H1 (cell line): Measurements from ENCODE around the gene XPO6. TPM values are rescaled to one million over a fixed set of nuclear protein-coding genes. Genes with fewer than 3 reads are reported as not detected.

ENCODE experiments used
- CTCF ChIA-PET: fragments of 300-600 bp; sonication (Branson Sonifier 250); formaldehyde crosslinking; loops from one replicate; lab custom pipeline; 2021; ENCODE audit not compliant: partially characterized antibody; lab: Charles Lee
- POLR2A ChIA-PET: fragments of 300-600 bp; sonication (Branson Sonifier 250); formaldehyde crosslinking; loops from one replicate; lab custom pipeline; 2021; ENCODE audit warnings: inconsistent platforms; ENCODE audit not compliant: partially characterized antibody; lab: Charles Lee
- DNase-seq, 2 experiments: peaks; one replicate each; pipeline versions ENCODE4 v3.0.0 to v3.0.0-alpha.2; 2010 to 2022; ENCODE audit warnings: low spot score in 2 of 2, low read depth in 1 of 2, mixed read lengths in 1 of 2
- FAIRE-seq: peaks from 2 replicates; lab custom pipeline; 2011; peaks lifted over from hg19 to GRCh38; lab: Jason Lieb, UNC
- H2AFZ ChIP-seq: 2 replicates; pipeline ENCODE4 v1.8.1; 2012; ENCODE audit warnings: low read length, inconsistent platforms
- H2AK5ac ChIP-seq: 2 replicates; pipeline ENCODE4 v1.6.1; 2013; ENCODE audit warnings: low read depth, low read length
- H2BK120ac ChIP-seq: replicated peaks from 2 replicates; pipeline ENCODE3; 2013; ENCODE audit warnings: low read depth, low read length, inconsistent platforms
- H2BK12ac ChIP-seq: 2 replicates; pipeline ENCODE4 v1.6.1; 2013; ENCODE audit warnings: low read depth, low read length
- H2BK15ac ChIP-seq: 2 replicates; pipeline ENCODE4 v1.6.1; 2013; ENCODE audit warnings: low read length
- H2BK20ac ChIP-seq: 2 replicates; pipeline ENCODE4 v1.6.1; 2013; ENCODE audit warnings: low read length
- H2BK5ac ChIP-seq: 2 replicates; pipeline ENCODE4 v1.6.1; 2013; ENCODE audit warnings: low read depth, low read length
- H3K14ac ChIP-seq: 2 replicates; pipeline ENCODE4 v1.6.1; 2013; ENCODE audit warnings: inconsistent platforms; ENCODE audit not compliant: insufficient read length
- H3K18ac ChIP-seq: 2 replicates; pipeline ENCODE4 v1.6.1; 2013; ENCODE audit warnings: low read length; ENCODE audit errors: extremely low read depth
- H3K23ac ChIP-seq: 2 replicates; pipeline ENCODE4 v1.6.1; 2013; ENCODE audit warnings: inconsistent platforms; ENCODE audit not compliant: insufficient read length
- H3K23me2 ChIP-seq: 2 replicates; pipeline ENCODE4 v1.6.1; 2013; ENCODE audit warnings: low read depth, low read length
- H3K27ac ChIP-seq: 2 replicates; pipeline ENCODE4 v1.6.1; 2011; ENCODE audit warnings: low read depth, low read length, inconsistent platforms
- H3K27me3 ChIP-seq, 4 experiments: replicated peaks in 1 of 4; 1 replicate in 1 of 4; 2 replicates in 3 of 4; pipeline versions ENCODE4 v1.6.1 to v1.8.1; 2011 to 2013; ENCODE audit warnings: low read length in 3 of 4, mild to moderate bottlenecking in 3 of 4, inconsistent platforms in 2 of 4, mixed read lengths in 2 of 4, moderate library complexity in 1 of 4; ENCODE audit not compliant: control insufficient read depth in 3 of 4, insufficient read depth in 3 of 4; ENCODE audit errors: extremely low read depth in 1 of 4
- H3K36me3 ChIP-seq, 4 experiments: 2 replicates each; pipeline versions ENCODE4 v1.6.1 to v1.8.1; 2011 to 2013; ENCODE audit warnings: mild to moderate bottlenecking in 4 of 4, low read length in 3 of 4, moderate library complexity in 2 of 4, control low read depth in 1 of 4, inconsistent platforms in 1 of 4; ENCODE audit not compliant: insufficient read depth in 4 of 4, control insufficient read depth in 2 of 4
- H3K4ac ChIP-seq: replicated peaks from 2 replicates; pipeline ENCODE3; 2013; ENCODE audit warnings: low read length, low read depth, mixed read lengths, inconsistent platforms; ENCODE audit not compliant: insufficient read length
- H3K4me1 ChIP-seq, 4 experiments: replicated peaks in 1 of 4; 1 replicate in 1 of 4; 2 replicates in 3 of 4; pipeline versions ENCODE4 v1.6.1 to v1.8.1; 2011 to 2013; ENCODE audit warnings: low read length in 3 of 4, inconsistent platforms in 2 of 4, mixed read lengths in 1 of 4; ENCODE audit not compliant: insufficient read depth in 4 of 4, control insufficient read depth in 3 of 4
- H3K4me2 ChIP-seq, 2 experiments: 2 replicates each; pipeline versions ENCODE4 v1.6.1 to v1.8.1; 2011 to 2013; ENCODE audit warnings: low read depth in 2 of 2, low read length in 2 of 2, control low read depth in 1 of 2, inconsistent platforms in 1 of 2, mild to moderate bottlenecking in 1 of 2; ENCODE audit not compliant: insufficient read depth in 1 of 2
- H3K4me3 ChIP-seq, 4 experiments: fragments of 200-600, 300-600 bp in 1 of 4; sonication (generic), shearing (Covaris generic), sonication (Bioruptor Twin) in 1 of 4; 2 replicates each; pipeline versions ENCODE4 v1.5.1 to v1.8.1; 2011 to 2016; ENCODE audit warnings: low read length in 4 of 4, low read depth in 3 of 4, control low read depth in 2 of 4, inconsistent platforms in 2 of 4, mild to moderate bottlenecking in 2 of 4, mixed read lengths in 1 of 4, moderate library complexity in 1 of 4; ENCODE audit not compliant: insufficient read depth in 2 of 4; ENCODE audit errors: extremely low read depth in 1 of 4
- H3K56ac ChIP-seq: replicated peaks from 2 replicates; pipeline ENCODE3; 2013; ENCODE audit warnings: low read depth, mild to moderate bottlenecking, mixed read lengths, low read length, inconsistent platforms; ENCODE audit not compliant: insufficient read length
- H3K79me1 ChIP-seq: 2 replicates; pipeline ENCODE4 v1.6.1; 2013; ENCODE audit warnings: low read depth, low read length, control low read depth
- H3K79me2 ChIP-seq, 2 experiments: 2 replicates each; pipeline versions ENCODE4 v1.6.1 to v1.8.1; 2012 to 2013; ENCODE audit warnings: low read length in 2 of 2, mild to moderate bottlenecking in 2 of 2, inconsistent platforms in 1 of 2; ENCODE audit not compliant: insufficient read depth in 2 of 2, control insufficient read depth in 1 of 2
- H3K9ac ChIP-seq, 4 experiments: replicated peaks in 1 of 4; 1 replicate in 1 of 4; 2 replicates in 3 of 4; pipeline versions ENCODE4 v1.6.1 to v1.8.1; 2011 to 2013; ENCODE audit warnings: low read depth in 3 of 4, low read length in 3 of 4, control low read depth in 2 of 4, mild to moderate bottlenecking in 2 of 4, moderate library complexity in 2 of 4, inconsistent platforms in 1 of 4; ENCODE audit errors: extremely low read depth in 1 of 4
- H3K9me3 ChIP-seq, 2 experiments: 2 replicates each; pipeline versions ENCODE4 v1.6.1 to v1.8.1; 2012 to 2013; ENCODE audit warnings: mild to moderate bottlenecking in 2 of 2, moderate library complexity in 2 of 2, control low read depth in 1 of 2, inconsistent platforms in 1 of 2, low read depth in 1 of 2, low read length in 1 of 2, mixed read lengths in 1 of 2; ENCODE audit not compliant: insufficient read depth in 2 of 2
- H4K20me1 ChIP-seq, 2 experiments: replicated peaks in 1 of 2; 2 replicates each; pipeline versions ENCODE3 to v1.8.1; 2011 to 2013; ENCODE audit warnings: inconsistent platforms in 2 of 2, low read length in 2 of 2, mild to moderate bottlenecking in 1 of 2; ENCODE audit not compliant: insufficient read depth in 2 of 2, control insufficient read depth in 1 of 2
- H4K5ac ChIP-seq: 2 replicates; pipeline ENCODE4 v1.6.1; 2013; ENCODE audit warnings: low read length, low read depth, mixed read lengths, inconsistent platforms; ENCODE audit not compliant: insufficient read length
- H4K8ac ChIP-seq: 2 replicates; pipeline ENCODE4 v1.8.0; 2013; ENCODE audit warnings: mild to moderate bottlenecking, moderate library complexity, low read length, inconsistent platforms; ENCODE audit not compliant: insufficient read depth; ENCODE audit errors: extremely low read depth
- H4K91ac ChIP-seq: replicated peaks from 2 replicates; pipeline ENCODE3; 2013; ENCODE audit warnings: low read length, mixed read lengths, inconsistent platforms; ENCODE audit not compliant: insufficient read length
- ASH2L ChIP-seq: fragments of 200-600, 300-600 bp; sonication (generic); IDR thresholded peaks from one replicate; pipeline ENCODE4 v1.7.1; 2017; ENCODE audit warnings: low read length
- JUN ChIP-seq: IDR thresholded peaks from 2 replicates; pipeline ENCODE4 v1.6.1; 2011; ENCODE audit warnings: low read depth, mild to moderate bottlenecking, improper control_type of control experiment, low read length
- KDM1A ChIP-seq: fragments of 200-600, 300-600 bp; sonication (generic); IDR thresholded peaks from 2 replicates; pipeline ENCODE4 v1.7.1; 2016; ENCODE audit warnings: mild to moderate bottlenecking, low read length, borderline replicate concordance
- POLR2A ChIP-seq, 2 experiments: IDR thresholded peaks; 1 replicate in 1 of 2; 2 replicates in 1 of 2; pipeline ENCODE4 v1.6.1; 2011; ENCODE audit warnings: low read depth in 2 of 2, low read length in 2 of 2, mild to moderate bottlenecking in 2 of 2; ENCODE audit errors: control extremely low read depth in 1 of 2
- RAD21 ChIP-seq, 2 experiments: IDR thresholded peaks in 1 of 2; conservative IDR thresholded peaks in 1 of 2; 2 replicates each; pipeline ENCODE4 v1.6.1; 2011; ENCODE audit warnings: low read depth in 2 of 2, low read length in 2 of 2, improper control_type of control experiment in 1 of 2, inconsistent platforms in 1 of 2, mild to moderate bottlenecking in 1 of 2, moderate library complexity in 1 of 2
- SP2 ChIP-seq: IDR thresholded peaks from 2 replicates; pipeline ENCODE4 v1.6.1; 2012; ENCODE audit warnings: mild to moderate bottlenecking, low read length, inconsistent platforms
- TCF12 ChIP-seq: IDR thresholded peaks from 2 replicates; pipeline ENCODE4 v1.6.1; 2011; ENCODE audit warnings: low read depth, mild to moderate bottlenecking, low read length
- WGBS, 2 experiments: shearing (Covaris generic) in 1 of 2; methylation state at CpG; one replicate each; pipeline versions ENCODE4 v1.1.6 to v1.1.7; 2013 to 2015; ENCODE audit warnings: low lambda C conversion rate in 2 of 2, mixed read lengths in 2 of 2, inconsistent platforms in 1 of 2, low coverage in 1 of 2, missing lambda C conversion rate in 1 of 2; ENCODE audit not compliant: insufficient replicate concordance in 2 of 2, insufficient coverage in 1 of 2, insufficient read length in 1 of 2; ENCODE audit errors: extremely low coverage in 1 of 2, missing lambda C conversion rate in 1 of 2; 5-methylcytosine and 5-hydroxymethylcytosine counted together
- polyA plus RNA-seq, 7 experiments: library from polyadenylated mRNA; depleted of rRNA in 3 of 7; stranded (reverse) in 5 of 7; unstranded in 2 of 7; fragments of >200 nt in 5 of 7; fragments of 200-250 nt in 2 of 7; gene quantifications; 1 replicate in 5 of 7; 2 replicates in 1 of 7; 4 replicates in 1 of 7; pipeline versions ENCODE4 v1.2.1 to v1.2.3, GENCODE V29; 2011 to 2013; ENCODE audit warnings: missing spikeins in 2 of 7, mixed read lengths in 2 of 7
- total RNA-seq: library from RNA; stranded (reverse); fragmentation: NEBNext Ultra II Directional; extraction: Animal tissue kit (Norgen Biotek cat#: 25700); gene quantifications from 2 replicates; pipeline ENCODE4 v1.2.1, GENCODE V29; 2021

Gene XPO6
- total and polyA plus RNA-seq, 2 of the 8 experiments (the other 6 are each of a cell fraction or from before 2014, with no cell fraction given) = 152 to 254 TPM

DNA sequence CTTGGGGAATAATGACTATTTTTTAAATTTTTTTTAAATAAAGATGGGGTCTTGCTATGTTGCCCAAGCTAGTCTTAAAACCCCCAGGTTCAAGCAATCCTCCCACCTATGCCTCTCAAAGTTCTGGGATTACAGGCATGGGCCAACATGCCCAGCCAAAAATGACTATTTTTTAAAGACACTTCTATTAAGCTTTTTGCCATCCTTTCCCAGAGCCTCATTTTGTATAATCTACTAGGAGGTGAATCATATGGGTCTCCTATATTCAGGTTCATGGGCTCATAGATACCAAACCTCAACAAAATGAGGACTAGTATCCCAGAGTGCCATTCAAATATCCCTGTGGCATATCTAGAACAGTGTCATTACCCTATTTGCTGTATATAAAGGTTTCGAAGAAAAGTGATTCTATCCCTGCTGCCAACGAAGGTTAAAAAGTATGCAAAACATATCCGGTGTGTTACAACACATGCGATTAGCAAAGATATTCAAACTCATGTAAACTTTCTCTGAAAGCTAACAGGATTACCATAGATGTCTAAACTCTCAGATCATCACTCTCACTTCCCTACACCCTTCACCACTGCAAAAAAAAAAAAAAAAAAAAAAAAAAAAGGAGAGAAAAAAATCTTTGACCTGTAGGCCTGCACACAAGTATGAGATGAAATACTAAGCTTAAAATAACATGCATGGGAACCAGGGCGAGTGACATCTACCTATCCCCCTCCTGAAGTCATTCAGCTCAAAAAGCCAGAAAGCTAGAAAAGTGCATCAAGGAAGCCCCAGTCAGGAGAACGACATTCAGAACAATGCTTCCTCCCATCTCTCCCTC lies 23.5 kb downstream of the XPO6 start:
- no peak overlapping the region for H4K5ac ChIP-seq
- H3K23ac ChIP-seq = no peak overlapping the region
- 90% methylated on average over 6 of the region's 6 CpGs; no CpG with 5 or more reads in 1 of the 2 experiments for WGBS, 2 experiments
- POLR2A ChIA-PET = interaction anchor here (0.9 kb wide), 1 partner anchor 10 kb away, joined by 3 read pairs; no protein-coding TSS in a partner anchor
- no peaks in the 10 kb centered on the region for H3K4me1 ChIP-seq
- H3K4ac ChIP-seq = no peak overlapping the region
- H3K79me2 ChIP-seq = peaks cover 9 to 98% of the 10 kb centered on the region in 2 experiments
- peaks cover 5% of the 10 kb centered on the region; the same call in 1 of the 2 replicates for H3K79me1 ChIP-seq
- H2BK20ac ChIP-seq = no peak overlapping the region
- H3K14ac ChIP-seq = no peak overlapping the region
- H2BK15ac ChIP-seq = no peak overlapping the region
- no peak overlapping the region for H3K9ac ChIP-seq
- H3K4me2 ChIP-seq = no peak overlapping the region
- H4K91ac ChIP-seq = no peak overlapping the region
- H3K4me3 ChIP-seq = no peak overlapping the region
- no peak for TF ChIP-seq RAD21 (IDR thresholded peaks at IDR 0.05 in 1 of 2, conservative IDR thresholded peaks at IDR 0.05 in 1 of 2; ENCODE audit: low read depth in 2 of 2, low read length in 2 of 2)
- no peak for TF ChIP-seq POLR2A (IDR thresholded peaks at IDR 0.05; ENCODE audit: control extremely low read depth in 1 of 2, low read depth in 2 of 2, low read length in 2 of 2)
- no peak for TF ChIP-seq KDM1A
- no peak for TF ChIP-seq JUN
- TF ChIP-seq SP2 = no peak
- TF ChIP-seq ASH2L = no peak
- TF ChIP-seq TCF12 = no peak
- TF ChIP-seq, all 59 proteins: peak for 0
- DNase-seq (no peak), FAIRE-seq (no peak)
- no peak overlapping the region for H2AK5ac ChIP-seq
- H2BK5ac ChIP-seq = no peak overlapping the region
- no peaks in the 10 kb centered on the region for H3K23me2 ChIP-seq
- no peaks in the 10 kb centered on the region for H3K9me3 ChIP-seq
- peaks cover 0 to 9% (median 4%) of the 10 kb centered on the region in 4 experiments; a peak in 4 of 8 replicates for H3K36me3 ChIP-seq
- CTCF ChIA-PET = interaction anchor here (0.8 kb wide), 2 partner anchors 9 to 95 kb away, joined by 3 read pairs; no protein-coding TSS in a partner anchor
- H3K18ac ChIP-seq = no peak overlapping the region
- no peaks in the 10 kb centered on the region for H3K27me3 ChIP-seq
- peaks cover 6 to 7% of the 10 kb centered on the region in 2 experiments for H4K20me1 ChIP-seq
- H2BK12ac ChIP-seq = no peak overlapping the region
- no peak overlapping the region for H2BK120ac ChIP-seq
- no peak overlapping the region for H2AFZ ChIP-seq
- H3K27ac ChIP-seq = no peak overlapping the region
- H3K56ac ChIP-seq = no peak overlapping the region
- no peak overlapping the region for H4K8ac ChIP-seq
